Gastrocnemius medialis (tissue), 4 donors: Measurements from ENCODE around the gene GPR132. TPM values are rescaled to one million over a fixed set of nuclear protein-coding genes. Genes with fewer than 3 reads are reported as not detected.

ENCODE experiments used
- ATAC-seq, 2 donors: fragments of 150-250 bp; one replicate each; pipeline ENCODE4 v1.9.1; 2016
- DNase-seq, 2 donors: peaks; one replicate each; pipeline ENCODE4 v3.0.0-alpha.2; 2019
- H3K27ac ChIP-seq, 4 donors: fragments of 200-600 bp; sonication (generic); 1 replicate in 1 of 4; 2 replicates in 3 of 4; pipeline ENCODE4 v1.5.1; 2016 to 2018; ENCODE audit warnings: mild to moderate bottlenecking in 2 of 4, moderate library complexity in 1 of 4
- H3K27me3 ChIP-seq, 3 donors: fragments of 200-600 bp; sonication (generic) in 2 of 3; 1 replicate in 1 of 3; 2 replicates in 2 of 3; pipeline versions ENCODE4 v1.5.1 to v1.6.0; 2016 to 2019; ENCODE audit warnings: mild to moderate bottlenecking in 1 of 3, moderate library complexity in 1 of 3
- H3K36me3 ChIP-seq, 2 donors: fragments of 200-600 bp; sonication (generic) in 1 of 2; one replicate each; pipeline ENCODE4 v1.5.1; 2017 to 2018
- H3K4me1 ChIP-seq, 2 donors: fragments of 200-600 bp; sonication (generic) in 1 of 2; one replicate each; pipeline ENCODE4 v1.5.1; 2016 to 2017; ENCODE audit warnings: mild to moderate bottlenecking in 2 of 2
- H3K4me3 ChIP-seq, 4 donors: fragments of 200-600 bp; sonication (generic) in 3 of 4; 1 replicate in 1 of 4; 2 replicates in 3 of 4; pipeline ENCODE4 v1.5.1; 2016 to 2019; ENCODE audit warnings: mild to moderate bottlenecking in 2 of 4
- H3K9me3 ChIP-seq, 3 donors: fragments of 200-600 bp; sonication (generic) in 2 of 3; 1 replicate in 1 of 3; 2 replicates in 2 of 3; pipeline ENCODE4 v1.5.1; 2016 to 2019
- POLR2A ChIP-seq, 2 donors: fragments of 450-650 bp; IDR thresholded peaks; one replicate each; pipeline ENCODE4 v1.6.1; 2017; ENCODE audit warnings: antibody characterized with exemption in 2 of 2, mild to moderate bottlenecking in 2 of 2, moderate library complexity in 2 of 2
- in situ Hi-C, 4 donors: fragments of 200-750 bp; cut with MboI; loops; one replicate each; pipeline versions ENCODE4 v1.15.0 to v1.8.0; 2017; ENCODE audit warnings: low sequenced_read_pairs in 4 of 4
- intact Hi-C: fragments of 100-400 bp; cut with DNase I; formaldehyde crosslinking; loops from one replicate; pipeline ENCODE4 v1.15.1; 2023; ENCODE audit warnings: low total_unique reads
- total RNA-seq, 4 donors: library from RNA; depleted of rRNA; stranded (reverse); fragments of >200 nt; gene quantifications; one replicate each; pipeline versions ENCODE4 v1.1.0 to v1.2.3, GENCODE V29; 2016
- TF ChIP-seq, protein P1 (sequence below), 5 experiments: fragments of 450-650 bp in 3 of 5; fragments of 200-600 bp in 2 of 5; sonication (generic) in 2 of 5; IDR thresholded peaks in 4 of 5; conservative IDR thresholded peaks in 1 of 5; 1 replicate in 4 of 5; 2 replicates in 1 of 5; pipeline ENCODE4 v1.5.1; 2016 to 2019; ENCODE audit warnings: antibody characterized with exemption in 5 of 5, mild to moderate bottlenecking in 3 of 5, moderate library complexity in 3 of 5

GPR132 gene
- total RNA-seq, 4 donors from 2014 or later: 0.07 to 0.61 (median 0.26) TPM

DNA sequence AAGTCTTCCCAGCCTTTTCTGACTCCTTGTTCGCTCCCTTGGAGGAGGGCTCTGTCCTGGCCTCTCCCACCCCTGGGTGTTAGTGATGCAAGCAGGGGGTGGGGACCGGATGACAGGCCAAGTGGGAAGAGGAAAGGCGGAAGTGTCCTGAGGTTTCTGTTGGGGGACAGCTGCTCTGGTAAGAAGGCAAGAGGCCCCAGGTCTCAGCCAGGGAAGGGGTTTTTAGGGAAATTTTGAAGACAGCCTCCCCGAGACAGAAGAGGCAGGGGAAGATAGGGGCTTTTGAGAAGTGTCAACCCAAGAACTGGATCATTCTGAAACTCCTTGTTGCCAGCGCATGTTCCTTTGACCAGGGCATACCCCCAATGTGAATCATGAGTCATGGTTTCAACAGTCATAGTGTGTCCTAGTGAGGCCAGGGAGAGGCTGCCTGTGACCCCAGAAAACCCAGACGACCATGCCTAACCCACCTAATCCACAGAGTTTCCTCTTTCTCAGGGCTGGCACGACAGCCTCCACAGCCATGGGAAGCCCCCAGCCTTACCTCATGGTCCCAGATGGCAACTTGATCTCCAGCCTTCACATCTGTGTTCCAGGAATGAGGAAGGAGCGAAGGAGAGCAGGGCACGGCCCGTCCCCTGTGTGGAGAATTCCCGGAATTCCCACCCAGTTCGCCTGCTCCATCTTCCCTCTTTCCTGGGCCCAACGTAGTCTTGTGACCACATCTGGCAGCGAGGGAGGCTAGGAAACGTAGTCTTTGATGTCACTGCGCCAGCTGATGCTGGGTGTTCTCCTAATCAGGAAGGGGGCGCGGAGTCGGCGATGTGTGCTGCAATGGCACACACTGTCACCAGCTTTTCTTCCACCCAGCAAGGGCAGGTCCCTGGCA is 4.9 kb upstream of the GPR132 start:
- no peak for TF ChIP-seq POLR2A (IDR thresholded peaks at IDR 0.05)
- TF ChIP-seq, protein P1, sequence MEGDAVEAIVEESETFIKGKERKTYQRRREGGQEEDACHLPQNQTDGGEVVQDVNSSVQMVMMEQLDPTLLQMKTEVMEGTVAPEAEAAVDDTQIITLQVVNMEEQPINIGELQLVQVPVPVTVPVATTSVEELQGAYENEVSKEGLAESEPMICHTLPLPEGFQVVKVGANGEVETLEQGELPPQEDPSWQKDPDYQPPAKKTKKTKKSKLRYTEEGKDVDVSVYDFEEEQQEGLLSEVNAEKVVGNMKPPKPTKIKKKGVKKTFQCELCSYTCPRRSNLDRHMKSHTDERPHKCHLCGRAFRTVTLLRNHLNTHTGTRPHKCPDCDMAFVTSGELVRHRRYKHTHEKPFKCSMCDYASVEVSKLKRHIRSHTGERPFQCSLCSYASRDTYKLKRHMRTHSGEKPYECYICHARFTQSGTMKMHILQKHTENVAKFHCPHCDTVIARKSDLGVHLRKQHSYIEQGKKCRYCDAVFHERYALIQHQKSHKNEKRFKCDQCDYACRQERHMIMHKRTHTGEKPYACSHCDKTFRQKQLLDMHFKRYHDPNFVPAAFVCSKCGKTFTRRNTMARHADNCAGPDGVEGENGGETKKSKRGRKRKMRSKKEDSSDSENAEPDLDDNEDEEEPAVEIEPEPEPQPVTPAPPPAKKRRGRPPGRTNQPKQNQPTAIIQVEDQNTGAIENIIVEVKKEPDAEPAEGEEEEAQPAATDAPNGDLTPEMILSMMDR (IDR thresholded peaks at IDR 0.05 in 4 of 5, conservative IDR thresholded peaks at IDR 0.05 in 1 of 5): no peak
- intact Hi-C loops: no loop called here
- H3K36me3 ChIP-seq: no peaks in the 10 kb centered on the region
- H3K9me3 ChIP-seq: no peaks in the 10 kb centered on the region
- H3K27ac ChIP-seq: no peak overlapping the region
- in situ Hi-C loops: no loop called here
- ATAC-seq: no peak
- H3K27me3 ChIP-seq: peaks cover 20 to 23% (median 22%) of the 10 kb centered on the region in 3 donors
- no peak overlapping the region for H3K4me3 ChIP-seq
- no peaks in the 10 kb centered on the region for H3K4me1 ChIP-seq
- no peak for DNase-seq

DNA sequence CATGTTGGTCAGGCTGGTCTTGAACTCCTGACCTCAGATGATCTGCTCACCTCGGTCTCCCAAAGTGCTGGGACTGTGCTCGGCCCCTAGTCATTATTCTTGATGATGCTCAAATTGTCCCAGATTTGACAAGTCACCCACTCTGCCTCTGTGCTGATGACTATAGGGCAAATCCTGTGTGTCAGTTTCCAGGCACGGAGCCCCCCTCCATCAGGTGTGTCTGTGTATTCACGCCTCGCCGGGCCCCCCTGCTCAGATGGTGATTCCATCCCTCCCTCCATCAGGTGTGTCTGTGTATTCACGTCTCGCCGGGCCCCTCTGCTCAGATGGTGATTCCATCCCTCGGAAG is 4.3 kb upstream of the GPR132 start:
- no peaks in the 10 kb centered on the region for H3K4me1 ChIP-seq
- no peak for TF ChIP-seq POLR2A (IDR thresholded peaks at IDR 0.05)
- TF ChIP-seq, protein P1 (IDR thresholded peaks at IDR 0.05 in 4 of 5, conservative IDR thresholded peaks at IDR 0.05 in 1 of 5): no peak
- intact Hi-C loops (no loop called here), in situ Hi-C loops (no loop called here)
- no peaks in the 10 kb centered on the region for H3K9me3 ChIP-seq
- H3K27ac ChIP-seq: no peak overlapping the region
- ATAC-seq: no peak
- H3K4me3 ChIP-seq: no peak overlapping the region
- no peaks in the 10 kb centered on the region for H3K36me3 ChIP-seq
- no peak for DNase-seq
- peaks cover 18 to 23% (median 19%) of the 10 kb centered on the region in 3 donors for H3K27me3 ChIP-seq

DNA sequence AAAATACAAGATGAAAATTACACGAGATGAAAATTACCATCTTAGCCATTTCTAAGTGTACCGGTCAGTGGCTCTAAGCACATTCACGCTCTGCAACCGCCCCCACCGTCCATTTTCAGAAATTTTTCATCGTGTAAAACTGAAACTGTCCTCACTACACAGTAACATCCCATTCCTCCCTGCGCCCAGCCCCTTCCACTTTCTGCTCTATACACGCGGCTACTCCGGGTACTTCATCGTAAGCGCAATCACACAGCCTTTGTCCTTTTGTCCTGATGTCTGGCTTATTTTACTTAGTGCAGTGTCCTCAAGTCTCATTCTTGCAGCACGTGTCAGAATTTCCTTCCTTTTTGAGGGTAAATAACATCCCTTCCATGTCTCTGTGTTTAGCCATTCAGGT is 3.6 kb upstream of the GPR132 start:
- no peak for DNase-seq

DNA sequence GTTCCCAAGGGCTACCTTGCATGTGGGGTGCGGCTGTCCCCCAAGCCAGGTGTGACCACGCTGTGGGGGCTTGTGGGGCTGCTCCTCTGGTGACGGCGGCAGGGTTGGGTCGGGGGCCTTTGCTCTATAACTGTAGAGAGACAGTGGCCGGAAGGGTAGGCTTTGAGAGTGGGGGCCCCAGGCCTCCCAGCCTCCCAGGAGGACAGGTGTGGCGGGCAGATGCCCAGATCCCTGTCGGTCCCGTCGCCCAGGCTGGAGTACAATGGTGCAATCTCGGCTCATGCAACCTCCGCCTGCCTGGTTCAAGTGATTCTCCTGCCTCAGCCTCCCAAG is 2.7 kb upstream of the GPR132 start:
- no peaks in the 10 kb centered on the region for H3K9me3 ChIP-seq
- intact Hi-C loops (no loop called here), in situ Hi-C loops (no loop called here)
- H3K4me1 ChIP-seq: no peaks in the 10 kb centered on the region
- no peak overlapping the region for H3K4me3 ChIP-seq
- peaks cover 3 to 14% (median 4%) of the 10 kb centered on the region in 3 donors for H3K27me3 ChIP-seq
- DNase-seq (no peak), ATAC-seq (no peak)
- no peaks in the 10 kb centered on the region for H3K36me3 ChIP-seq
- TF ChIP-seq, protein P1 (IDR thresholded peaks at IDR 0.05 in 4 of 5, conservative IDR thresholded peaks at IDR 0.05 in 1 of 5): no peak
- TF ChIP-seq POLR2A (IDR thresholded peaks at IDR 0.05): no peak
- no peak overlapping the region for H3K27ac ChIP-seq

More for the DNA sequence above, 3.6 kb upstream of the GPR132 start:
- Histone ChIP-seq H3K9me3 (no peaks in the 10 kb centered on the region), H3K27me3 (peaks cover 11 to 20% (median 12%) of the 10 kb centered on the region in 3 donors), H3K27ac (no peak overlapping the region), H3K36me3 (no peaks in the 10 kb centered on the region), H3K4me1 (no peaks in the 10 kb centered on the region), H3K4me3 (no peak overlapping the region)
- TF ChIP-seq POLR2A (IDR thresholded peaks at IDR 0.05): no peak
- in situ Hi-C loops: no loop called here
- no peak for ATAC-seq
- intact Hi-C loops: no loop called here

DNA sequence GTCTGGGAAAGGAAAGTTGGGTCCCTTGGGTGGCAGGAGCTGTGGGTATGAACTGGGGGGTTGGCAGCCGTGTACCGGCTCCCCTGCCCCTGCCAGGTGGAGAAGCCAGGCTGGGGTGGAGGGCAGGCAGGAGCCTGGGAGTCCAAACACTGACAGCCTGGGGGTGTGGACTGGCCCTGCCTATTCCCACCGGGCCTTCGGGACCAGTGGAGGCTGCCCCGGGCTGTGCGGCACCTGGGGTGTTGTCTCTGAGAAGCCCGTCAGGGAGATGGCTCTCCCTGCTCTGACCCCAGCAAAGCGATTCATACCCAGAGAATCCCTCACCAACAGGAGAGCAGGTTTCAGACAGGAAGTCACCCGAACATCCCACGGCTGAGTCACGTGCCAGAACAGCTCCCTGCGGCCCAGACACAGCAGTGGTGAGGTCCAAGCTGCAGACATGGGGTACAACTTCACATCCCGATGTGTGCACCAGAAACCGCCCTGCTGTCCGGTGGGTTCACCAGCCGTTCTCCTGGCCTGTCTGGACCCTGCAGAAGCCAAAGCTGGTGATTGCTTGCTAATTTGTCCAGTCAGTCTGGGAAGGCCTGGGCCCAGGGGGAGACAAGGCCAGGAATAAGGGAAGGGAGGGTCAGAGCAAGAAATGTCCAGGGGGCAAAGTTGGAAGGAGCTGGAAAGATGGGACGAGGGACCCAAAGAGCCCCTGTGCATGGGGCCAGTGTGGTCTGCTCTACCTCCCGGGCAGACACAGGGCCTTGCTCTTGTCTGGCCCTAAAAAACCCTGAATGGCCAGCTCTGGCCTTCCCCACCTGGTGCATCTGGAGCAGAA is 2.1 kb upstream of the GPR132 start:
- no peaks in the 10 kb centered on the region for H3K36me3 ChIP-seq
- H3K9me3 ChIP-seq: no peaks in the 10 kb centered on the region
- H3K27me3 ChIP-seq: peaks cover 0 to 8% (median 0%) of the 10 kb centered on the region in 3 donors
- ATAC-seq: no peak
- no peak for DNase-seq
- no peak overlapping the region for H3K4me3 ChIP-seq
- TF ChIP-seq, protein P1 (IDR thresholded peaks at IDR 0.05 in 4 of 5, conservative IDR thresholded peaks at IDR 0.05 in 1 of 5): no peak
- no peak for TF ChIP-seq POLR2A (IDR thresholded peaks at IDR 0.05)
- H3K4me1 ChIP-seq: no peaks in the 10 kb centered on the region
- H3K27ac ChIP-seq: no peak overlapping the region
- in situ Hi-C loops: no loop called here
- intact Hi-C loops: no loop called here
